GM20000 (cell line): ENCODE results near the gene NUP160.

Experiments used
- DNase-seq: peaks from one replicate; pipeline ENCODE4 v3.0.0; 2012; ENCODE audit warnings: low spot score
- TF ChIP-seq, protein P1 (sequence below): IDR thresholded peaks from 2 replicates; pipeline ENCODE4 v1.5.1; 2012; ENCODE audit warnings: mild to moderate bottlenecking, control low read depth; ENCODE audit errors: extremely low read depth, missing control alignments

The NUP160 gene

DNA sequence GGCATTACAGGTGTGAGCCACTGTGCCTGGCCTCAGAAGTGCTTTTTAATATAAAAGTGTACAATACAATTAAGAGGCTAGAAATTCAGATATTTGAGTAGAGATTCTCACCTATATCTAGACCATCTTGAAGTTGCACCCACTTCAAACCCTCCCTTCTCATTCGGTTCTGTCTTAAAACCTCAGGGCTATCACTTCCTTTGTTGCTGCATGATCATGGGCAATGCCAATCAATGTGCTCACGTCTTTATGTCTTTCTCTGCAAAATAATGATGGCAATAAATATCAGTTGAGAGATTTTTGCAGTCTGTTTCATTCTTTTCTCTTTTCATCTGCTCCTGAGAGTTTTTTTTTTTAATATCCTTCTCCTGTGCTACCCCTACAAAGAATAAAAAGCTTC, 9.3 kb upstream of the NUP160 start:
- TF ChIP-seq, protein P1, sequence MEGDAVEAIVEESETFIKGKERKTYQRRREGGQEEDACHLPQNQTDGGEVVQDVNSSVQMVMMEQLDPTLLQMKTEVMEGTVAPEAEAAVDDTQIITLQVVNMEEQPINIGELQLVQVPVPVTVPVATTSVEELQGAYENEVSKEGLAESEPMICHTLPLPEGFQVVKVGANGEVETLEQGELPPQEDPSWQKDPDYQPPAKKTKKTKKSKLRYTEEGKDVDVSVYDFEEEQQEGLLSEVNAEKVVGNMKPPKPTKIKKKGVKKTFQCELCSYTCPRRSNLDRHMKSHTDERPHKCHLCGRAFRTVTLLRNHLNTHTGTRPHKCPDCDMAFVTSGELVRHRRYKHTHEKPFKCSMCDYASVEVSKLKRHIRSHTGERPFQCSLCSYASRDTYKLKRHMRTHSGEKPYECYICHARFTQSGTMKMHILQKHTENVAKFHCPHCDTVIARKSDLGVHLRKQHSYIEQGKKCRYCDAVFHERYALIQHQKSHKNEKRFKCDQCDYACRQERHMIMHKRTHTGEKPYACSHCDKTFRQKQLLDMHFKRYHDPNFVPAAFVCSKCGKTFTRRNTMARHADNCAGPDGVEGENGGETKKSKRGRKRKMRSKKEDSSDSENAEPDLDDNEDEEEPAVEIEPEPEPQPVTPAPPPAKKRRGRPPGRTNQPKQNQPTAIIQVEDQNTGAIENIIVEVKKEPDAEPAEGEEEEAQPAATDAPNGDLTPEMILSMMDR: no peak
- no peak for DNase-seq

DNA sequence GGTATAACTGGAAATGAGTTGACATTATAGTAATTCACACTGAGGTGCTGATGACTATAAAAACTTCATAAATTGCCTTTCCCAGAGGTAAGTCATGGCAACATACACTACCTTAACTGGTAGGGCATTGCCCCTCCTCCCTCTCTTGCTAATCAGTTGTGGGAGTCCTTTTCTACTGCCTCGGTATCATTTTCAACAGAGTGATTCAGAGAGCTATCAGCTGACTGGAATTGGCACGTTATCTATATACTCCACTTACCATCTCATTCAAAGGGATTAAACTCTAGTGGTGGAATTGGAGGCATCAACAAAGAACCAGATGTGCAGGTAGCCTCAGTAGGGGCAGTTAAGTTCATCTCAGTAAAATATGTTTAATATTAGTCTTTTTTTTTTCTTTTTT, 8.0 kb upstream of the NUP160 start:
- DNase-seq: no peak
- TF ChIP-seq, protein P1: no peak

DNA sequence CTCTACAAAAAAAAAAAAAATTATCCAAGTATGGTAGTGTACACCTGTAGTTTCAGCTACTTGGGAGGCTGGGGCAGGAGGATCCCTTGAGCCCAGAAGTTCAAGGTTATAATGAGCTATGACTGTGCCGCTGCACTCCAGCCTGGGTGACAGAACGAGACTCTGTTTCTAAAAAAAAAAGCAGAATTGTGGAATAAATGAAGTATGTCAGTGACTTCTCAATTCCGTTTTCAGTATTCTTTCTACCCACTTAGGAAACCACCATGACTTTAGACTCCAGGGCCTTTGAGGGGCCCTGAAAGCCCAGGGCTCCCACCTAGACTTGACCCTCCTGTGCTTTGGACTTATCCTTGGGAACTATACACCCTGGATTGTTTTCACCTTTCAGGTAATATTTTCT, 6.5 kb upstream of the NUP160 start:
- DNase-seq: peak; percentile 52
- TF ChIP-seq, protein P1: no peak

DNA sequence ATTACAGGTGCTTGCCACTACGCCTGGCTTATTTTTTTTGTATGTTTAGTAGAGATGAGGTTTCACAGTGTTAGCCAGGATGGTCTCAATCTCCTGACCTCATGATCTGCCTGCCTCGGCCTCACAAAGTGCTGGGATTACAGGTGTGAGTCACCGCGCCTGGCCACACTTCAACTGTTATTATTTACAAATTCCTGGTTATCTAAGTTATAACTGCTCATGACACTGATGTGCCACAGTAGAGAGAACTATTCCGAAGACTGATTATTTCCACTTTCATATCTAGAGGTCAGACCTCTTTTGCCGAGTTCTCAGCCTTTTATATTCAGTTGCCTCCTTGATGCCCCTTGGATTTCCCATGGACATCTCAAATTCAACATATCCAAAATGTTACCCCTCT, 3.9 kb upstream of the NUP160 start:
- DNase-seq: no peak
- TF ChIP-seq, protein P1: no peak

DNA sequence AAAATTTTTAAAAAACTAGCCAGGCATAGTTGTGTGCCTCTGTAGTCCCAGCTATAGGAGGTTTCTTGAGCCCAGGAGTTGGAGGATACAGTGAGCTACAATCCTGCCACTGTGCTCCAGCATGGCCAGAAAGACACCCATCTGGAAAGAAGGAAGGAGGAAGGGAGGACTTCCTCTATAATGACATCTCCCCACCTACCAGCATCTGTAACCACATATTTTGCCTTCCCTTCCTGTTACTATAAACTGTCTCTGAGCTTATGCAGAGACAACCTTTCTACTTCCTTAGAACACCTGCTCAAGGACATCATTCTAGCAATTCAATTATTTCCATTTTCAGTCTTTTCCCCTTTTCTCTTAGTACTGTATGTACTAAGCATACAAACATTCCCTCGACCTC, 2.2 kb upstream of the NUP160 start:
- TF ChIP-seq, protein P1: no peak
- DNase-seq: peak; percentile 33

DNA sequence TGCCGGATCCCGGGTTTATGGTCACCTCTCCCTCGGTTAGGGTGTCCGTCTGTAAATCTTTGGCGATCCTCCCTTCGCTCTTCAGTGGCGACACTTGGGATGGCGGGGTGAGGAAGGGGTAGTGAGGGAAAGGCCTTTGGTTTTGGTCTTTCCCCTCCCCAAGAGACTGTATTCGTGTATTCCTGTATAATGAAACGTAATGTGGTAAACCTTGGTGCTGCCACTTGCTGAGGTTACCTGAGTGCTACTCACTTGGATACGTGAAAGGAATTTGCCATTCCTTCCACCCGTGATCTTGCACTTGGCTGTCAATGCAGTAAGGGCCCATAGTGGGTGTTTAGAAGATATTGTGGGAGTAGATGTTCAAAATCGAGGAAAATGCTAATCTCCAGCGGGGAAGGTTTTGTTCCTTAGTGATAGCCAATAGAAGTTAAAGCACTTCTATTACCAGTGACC, 578 bp upstream of the NUP160 start:
- no peak for DNase-seq
- TF ChIP-seq, protein P1: no peak

DNA sequence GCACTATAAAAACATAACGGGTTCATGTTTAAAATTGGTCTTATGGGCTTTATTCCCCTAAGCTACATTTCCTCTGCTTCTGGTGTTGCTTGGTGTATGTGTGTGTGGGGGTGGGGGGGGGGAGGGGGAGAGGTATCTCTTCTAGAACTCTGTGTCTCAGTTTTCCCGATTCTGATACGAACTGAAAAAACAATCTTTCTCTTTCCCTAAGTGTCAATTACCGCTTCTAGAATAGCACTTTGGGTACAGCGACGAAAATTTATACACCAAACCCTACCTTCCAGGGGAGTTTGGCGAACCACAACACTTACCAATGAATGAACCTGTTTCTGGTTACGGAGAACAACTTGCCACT, 636 bp downstream of the NUP160 start:
- DNase-seq: no peak

More for the DNA sequence above, 636 bp downstream of the NUP160 start:
- TF ChIP-seq, protein P1: no peak
